ENCODE data around the gene MXD4.

MXD4 gene

DNA sequence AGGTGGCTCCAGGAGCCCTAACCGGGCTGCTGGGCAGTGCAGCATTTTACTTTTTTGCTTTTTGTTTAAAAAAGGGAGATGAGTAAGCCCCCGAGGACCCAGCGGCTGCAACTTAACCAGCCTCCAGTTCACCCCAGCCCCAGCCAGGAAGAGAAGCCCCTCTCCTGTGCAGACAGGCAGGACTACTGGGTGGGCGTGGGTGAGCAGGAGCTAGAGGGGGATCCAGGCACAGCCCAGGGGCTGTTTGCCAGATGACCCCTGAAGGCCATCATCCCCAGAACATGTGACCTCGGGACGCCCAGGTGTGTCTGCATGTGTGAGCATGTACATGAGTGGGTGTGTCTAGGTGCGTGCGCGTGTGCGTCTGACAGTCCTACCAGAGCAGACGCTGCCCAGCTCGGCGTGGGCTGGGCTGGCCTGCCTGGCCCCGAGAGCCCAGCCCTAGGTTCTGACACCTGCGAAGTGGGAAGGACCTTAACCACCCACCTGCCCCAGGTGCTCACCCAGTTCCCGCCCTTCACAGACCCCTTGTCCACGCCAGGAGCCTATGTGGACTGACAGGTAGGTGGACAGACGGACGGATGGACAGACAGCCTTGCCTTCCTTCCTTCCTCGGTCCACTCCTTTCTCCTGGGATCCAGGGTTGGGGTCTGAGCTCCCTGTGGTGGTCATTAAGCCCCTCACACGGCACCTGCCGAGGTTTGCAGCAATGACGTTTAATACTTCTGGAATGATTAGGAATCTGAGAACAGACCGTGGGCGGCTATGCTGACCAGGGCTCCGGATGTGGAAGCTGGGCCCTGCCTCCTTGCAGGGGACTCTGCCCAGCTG is 12.2 kb downstream of the MXD4 start:
- H3K27ac ChIP-seq (ENCODE audit: insufficient read depth in 1 of 2, low read depth in 1 of 2, low read length in 2 of 2, poor library complexity in 1 of 2, severe bottlenecking in 2 of 2), result no peak overlapping the region
- no peak for DNase-seq
- H3K4me3 ChIP-seq (ENCODE audit: control insufficient read depth in 1 of 7, extremely low read depth in 1 of 7, insufficient read depth in 4 of 7, low read depth in 2 of 7, low read length in 6 of 7), result no peak overlapping the region
- H3K36me3 ChIP-seq (ENCODE audit: control insufficient read depth in 4 of 4, insufficient read depth in 4 of 4, low read length in 3 of 4), result peaks cover 3 to 75% (median 30%) of the 10 kb centered on the region in 4 experiments
- POLR2A ChIA-PET, result interaction anchor here (0.6 to 1.4 kb wide), 3 partner anchors 8 to 146 kb away, joined by 3 to 4 read pairs (median 4); partner anchors contain the start of genes HAUS3, MXD4 and POLN
- 97% methylated on average over 18 of the region's 26 CpGs for WGBS (ENCODE audit: insufficient coverage)
- CTCF ChIA-PET, result interaction anchor here (1.0 kb wide), 1 partner anchor 11 kb away, joined by 4 read pairs; no protein-coding TSS in a partner anchor
- H3K9me3 ChIP-seq (ENCODE audit: control extremely low read depth in 1 of 5, control insufficient read depth in 4 of 5, insufficient read depth in 2 of 5, low read depth in 1 of 5, low read length in 4 of 5), result no peaks in the 10 kb centered on the region
- H3K4me1 ChIP-seq (ENCODE audit: control extremely low read depth in 1 of 4, control insufficient read depth in 4 of 4, insufficient read depth in 4 of 4, low read length in 3 of 4), result peaks cover 0 to 14% (median 10%) of the 10 kb centered on the region in 4 experiments
- no peaks in the 10 kb centered on the region for H3K27me3 ChIP-seq (replicated peaks in 2 of 5; ENCODE audit: control insufficient read depth in 4 of 5, insufficient read depth in 5 of 5, low read length in 4 of 5)

DNA sequence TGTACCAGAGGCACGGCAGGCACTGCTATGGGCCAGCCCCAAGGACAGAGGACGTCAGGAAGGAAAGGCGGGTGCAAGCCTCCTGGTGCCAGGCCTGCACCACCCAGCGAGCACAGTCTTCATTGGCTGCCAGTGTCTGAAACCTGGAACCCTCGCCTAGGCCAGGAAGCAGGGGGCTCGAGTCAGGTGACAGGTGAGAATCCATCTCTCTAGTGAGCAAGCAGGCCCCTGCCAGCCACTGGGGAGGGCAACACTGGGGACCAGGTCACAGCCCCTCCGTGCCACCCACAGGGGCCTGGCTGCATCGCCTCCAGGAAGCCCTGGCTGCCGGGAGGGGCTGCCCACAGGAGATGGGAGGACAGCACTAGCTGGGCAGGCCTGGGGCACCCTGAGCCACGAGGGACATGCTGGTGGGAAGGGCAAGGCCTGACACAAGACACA is 13.1 kb downstream of the MXD4 start:
- Histone ChIP-seq H3K9me3 (ENCODE audit: control extremely low read depth in 1 of 5, control insufficient read depth in 4 of 5, insufficient read depth in 2 of 5, low read depth in 1 of 5, low read length in 4 of 5) (no peaks in the 10 kb centered on the region), H3K27me3 (replicated peaks in 2 of 5; ENCODE audit: control insufficient read depth in 4 of 5, insufficient read depth in 5 of 5, low read length in 4 of 5) (no peaks in the 10 kb centered on the region), H3K4me3 (ENCODE audit: control insufficient read depth in 1 of 7, extremely low read depth in 1 of 7, insufficient read depth in 4 of 7, low read depth in 2 of 7, low read length in 6 of 7) (no peak overlapping the region), H3K4me1 (ENCODE audit: control extremely low read depth in 1 of 4, control insufficient read depth in 4 of 4, insufficient read depth in 4 of 4, low read length in 3 of 4) (peaks cover 5 to 23% (median 18%) of the 10 kb centered on the region in 4 experiments), H3K36me3 (ENCODE audit: control insufficient read depth in 4 of 4, insufficient read depth in 4 of 4, low read length in 3 of 4) (peaks cover 0 to 66% (median 26%) of the 10 kb centered on the region in 4 experiments), H3K27ac (ENCODE audit: insufficient read depth in 1 of 2, low read depth in 1 of 2, low read length in 2 of 2, poor library complexity in 1 of 2, severe bottlenecking in 2 of 2) (no peak overlapping the region)
- POLR2A ChIA-PET, result interaction anchor here (1.2 kb wide), 1 partner anchor 106 kb away, joined by 5 read pairs; no protein-coding TSS in a partner anchor
- 87% methylated on average over 10 of the region's 10 CpGs for WGBS (ENCODE audit: insufficient coverage)
- CTCF ChIA-PET, result interaction anchor here (1.0 kb wide), 2 partner anchors 12 kb away, joined by 3 to 4 read pairs; no protein-coding TSS in a partner anchor
- no peak for DNase-seq

DNA sequence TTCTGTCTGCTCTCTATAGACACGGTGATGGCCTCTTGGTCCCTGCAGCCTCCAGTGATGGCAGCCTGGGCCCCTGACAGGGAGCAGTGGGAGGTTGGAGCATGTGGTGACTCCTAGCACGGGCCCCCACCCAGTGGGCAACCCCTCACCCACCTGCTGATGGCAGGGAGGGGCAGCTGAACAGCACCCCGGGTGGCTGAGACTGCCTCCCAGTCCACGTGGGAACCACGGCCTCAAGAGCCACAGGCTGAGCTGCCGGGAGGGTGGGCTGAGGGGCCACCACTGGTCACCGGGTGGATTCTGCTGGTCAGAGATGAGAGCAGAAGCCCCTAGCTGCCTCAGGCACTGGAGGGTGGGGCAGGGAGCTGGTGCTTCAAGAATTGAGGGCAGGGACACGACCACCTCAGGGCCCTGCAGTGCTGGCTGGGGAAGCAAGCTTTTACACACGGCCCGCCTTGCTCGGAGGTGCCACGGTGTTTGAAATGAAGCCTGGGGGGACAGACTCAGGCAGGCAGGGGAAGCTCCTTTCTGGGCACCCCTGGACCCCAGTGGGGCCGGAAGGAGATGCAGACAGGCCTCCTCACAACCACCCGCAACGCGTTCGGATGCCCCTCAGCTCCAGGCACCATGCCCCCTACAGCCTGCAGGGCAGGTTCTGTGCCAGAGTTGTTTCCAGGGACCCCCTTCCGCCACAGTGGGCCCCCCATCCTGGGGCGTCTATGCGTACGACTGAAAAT is 13.7 kb downstream of the MXD4 start:
- Histone ChIP-seq H3K36me3 (ENCODE audit: control insufficient read depth in 4 of 4, insufficient read depth in 4 of 4, low read length in 3 of 4) (peaks cover 0 to 60% (median 24%) of the 10 kb centered on the region in 4 experiments), H3K27me3 (replicated peaks in 2 of 5; ENCODE audit: control insufficient read depth in 4 of 5, insufficient read depth in 5 of 5, low read length in 4 of 5) (no peaks in the 10 kb centered on the region), H3K27ac (ENCODE audit: insufficient read depth in 1 of 2, low read depth in 1 of 2, low read length in 2 of 2, poor library complexity in 1 of 2, severe bottlenecking in 2 of 2) (no peak overlapping the region), H3K4me3 (ENCODE audit: control insufficient read depth in 1 of 7, extremely low read depth in 1 of 7, insufficient read depth in 4 of 7, low read depth in 2 of 7, low read length in 6 of 7) (no peak overlapping the region), H3K4me1 (ENCODE audit: control extremely low read depth in 1 of 4, control insufficient read depth in 4 of 4, insufficient read depth in 4 of 4, low read length in 3 of 4) (peaks cover 5 to 28% (median 23%) of the 10 kb centered on the region in 4 experiments), H3K9me3 (ENCODE audit: control extremely low read depth in 1 of 5, control insufficient read depth in 4 of 5, insufficient read depth in 2 of 5, low read depth in 1 of 5, low read length in 4 of 5) (no peaks in the 10 kb centered on the region)
- ChIA-PET CTCF (interaction anchor here (1.0 kb wide), 1 partner anchor 12 kb away, joined by 3 read pairs; no protein-coding TSS in a partner anchor), POLR2A (interaction anchor here (0.5 to 2.0 kb wide), 4 partner anchors 11 to 323 kb away, joined by 4 to 9 read pairs (median 5); partner anchors contain the start of gene MXD4)
- WGBS (ENCODE audit: insufficient coverage), result 97% methylated on average over 15 of the region's 21 CpGs
- DNase-seq, result no peak

DNA sequence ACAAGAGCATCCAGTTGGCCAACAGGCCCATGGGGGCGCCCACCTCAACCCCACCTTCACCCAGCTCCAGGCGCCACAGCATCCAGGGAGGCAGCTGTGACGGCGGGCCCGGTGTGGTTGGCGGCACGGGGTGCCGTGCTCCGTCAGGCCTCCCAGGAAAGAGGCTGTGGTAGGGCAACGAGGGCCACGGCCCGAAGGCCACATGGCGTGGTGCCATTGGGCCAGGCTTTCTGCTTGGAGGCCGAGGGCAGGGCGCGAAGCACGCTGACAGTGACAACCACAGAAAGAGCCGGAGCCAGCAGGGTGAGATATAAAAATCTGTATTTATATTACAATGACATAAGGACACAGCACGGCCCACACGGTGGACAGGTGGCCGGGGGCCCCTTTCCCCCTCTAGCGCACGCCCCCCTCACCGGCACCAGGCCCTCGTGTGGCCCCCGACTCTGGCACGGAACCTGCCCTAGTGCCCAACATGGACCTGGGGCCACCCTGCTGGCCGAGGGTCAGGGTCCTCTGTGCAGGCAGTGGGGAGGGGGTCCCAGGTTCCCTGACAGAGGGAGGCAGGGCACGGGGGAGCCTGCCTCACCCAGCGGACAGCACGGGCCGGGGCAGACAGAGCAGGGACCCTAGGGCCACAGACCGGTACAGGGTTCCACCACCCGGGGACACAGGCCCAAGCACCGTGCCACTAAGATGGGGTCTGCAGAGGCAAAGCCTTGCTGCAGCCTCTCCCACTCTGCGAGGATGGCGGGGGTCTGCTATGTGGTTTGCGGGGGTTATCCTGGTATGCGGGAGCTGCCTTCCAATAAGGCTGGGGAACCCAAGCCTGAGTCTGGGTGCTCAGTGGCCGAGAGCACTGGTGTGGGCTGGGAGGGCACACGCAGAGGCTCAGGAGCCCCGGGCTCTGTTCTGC is 14.5 kb downstream of the MXD4 start:
- Histone ChIP-seq H3K27ac (ENCODE audit: insufficient read depth in 1 of 2, low read depth in 1 of 2, low read length in 2 of 2, poor library complexity in 1 of 2, severe bottlenecking in 2 of 2) (no peak overlapping the region), H3K4me3 (ENCODE audit: control insufficient read depth in 1 of 7, extremely low read depth in 1 of 7, insufficient read depth in 4 of 7, low read depth in 2 of 7, low read length in 6 of 7) (no peak overlapping the region), H3K9me3 (ENCODE audit: control extremely low read depth in 1 of 5, control insufficient read depth in 4 of 5, insufficient read depth in 2 of 5, low read depth in 1 of 5, low read length in 4 of 5) (no peaks in the 10 kb centered on the region), H3K4me1 (ENCODE audit: control extremely low read depth in 1 of 4, control insufficient read depth in 4 of 4, insufficient read depth in 4 of 4, low read length in 3 of 4) (peaks cover 5 to 30% (median 23%) of the 10 kb centered on the region in 4 experiments), H3K36me3 (ENCODE audit: control insufficient read depth in 4 of 4, insufficient read depth in 4 of 4, low read length in 3 of 4) (peaks cover 0 to 52% (median 22%) of the 10 kb centered on the region in 4 experiments), H3K27me3 (replicated peaks in 2 of 5; ENCODE audit: control insufficient read depth in 4 of 5, insufficient read depth in 5 of 5, low read length in 4 of 5) (no peaks in the 10 kb centered on the region)
- ChIA-PET POLR2A (interaction anchor here (0.6 to 2.0 kb wide), 4 partner anchors 12 to 107 kb away, joined by 3 to 9 read pairs (median 4); partner anchors contain the start of gene MXD4), CTCF (interaction anchor here (0.7 to 1.0 kb wide), 2 partner anchors 13 to 107 kb away, joined by 3 read pairs; no protein-coding TSS in a partner anchor)
- WGBS (ENCODE audit: insufficient coverage), result 93% methylated on average over 34 of the region's 42 CpGs
- DNase-seq, result no peak

DNA sequence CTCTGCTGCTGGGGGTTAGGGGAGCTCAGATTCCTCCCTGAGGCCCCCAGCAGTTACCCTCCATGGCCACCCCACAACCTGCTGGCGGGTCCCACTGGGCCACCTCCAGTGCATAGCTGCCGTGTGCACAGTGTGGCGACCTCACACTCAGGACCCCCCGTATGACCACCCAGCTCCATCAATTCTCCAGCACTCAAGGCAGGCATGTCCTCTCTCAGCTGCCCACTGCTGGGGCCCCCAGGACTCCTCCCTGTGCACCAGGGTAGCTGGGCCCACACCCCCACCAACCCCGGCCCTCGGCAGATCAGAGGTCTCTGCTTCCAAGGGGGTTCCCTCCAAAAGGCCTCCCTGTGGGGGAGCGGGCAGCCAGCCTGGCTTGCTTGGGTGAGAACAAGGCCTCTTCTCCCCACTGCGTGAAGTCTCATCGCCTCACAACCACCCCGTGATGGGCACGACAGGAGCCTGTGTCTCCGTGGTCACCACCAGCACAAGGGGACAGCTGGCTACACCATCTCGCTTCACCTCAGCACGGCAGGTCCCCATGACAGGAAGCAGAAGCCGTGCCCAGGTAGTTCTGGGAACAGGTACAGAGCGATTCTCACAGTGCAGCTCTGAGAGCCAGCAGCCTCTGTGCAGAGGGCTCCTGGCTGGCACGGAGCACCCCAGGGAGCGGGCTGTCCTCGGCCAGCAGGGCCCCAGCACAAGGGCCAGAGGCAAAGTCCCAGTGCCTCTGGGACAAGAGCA is 15.4 kb downstream of the MXD4 start:
- 96% methylated on average over 12 of the region's 19 CpGs for WGBS (ENCODE audit: insufficient coverage)
- ChIA-PET CTCF (interaction anchor here (0.6 to 1.7 kb wide), 4 partner anchors 13 to 108 kb away, joined by 3 to 4 read pairs (median 3); no protein-coding TSS in a partner anchor), POLR2A (interaction anchor here (0.6 to 2.0 kb wide), 2 partner anchors 16 to 108 kb away, joined by 3 to 9 read pairs; partner anchors contain the start of gene MXD4)
- Histone ChIP-seq H3K9me3 (ENCODE audit: control extremely low read depth in 1 of 5, control insufficient read depth in 4 of 5, insufficient read depth in 2 of 5, low read depth in 1 of 5, low read length in 4 of 5) (no peaks in the 10 kb centered on the region), H3K27ac (ENCODE audit: insufficient read depth in 1 of 2, low read depth in 1 of 2, low read length in 2 of 2, poor library complexity in 1 of 2, severe bottlenecking in 2 of 2) (no peak overlapping the region), H3K4me3 (ENCODE audit: control insufficient read depth in 1 of 7, extremely low read depth in 1 of 7, insufficient read depth in 4 of 7, low read depth in 2 of 7, low read length in 6 of 7) (no peak overlapping the region), H3K27me3 (replicated peaks in 2 of 5; ENCODE audit: control insufficient read depth in 4 of 5, insufficient read depth in 5 of 5, low read length in 4 of 5) (no peaks in the 10 kb centered on the region), H3K4me1 (ENCODE audit: control extremely low read depth in 1 of 4, control insufficient read depth in 4 of 4, insufficient read depth in 4 of 4, low read length in 3 of 4) (peaks cover 5 to 32% (median 24%) of the 10 kb centered on the region in 4 experiments), H3K36me3 (ENCODE audit: control insufficient read depth in 4 of 4, insufficient read depth in 4 of 4, low read length in 3 of 4) (peaks cover 0 to 44% (median 21%) of the 10 kb centered on the region in 4 experiments)
- no peak for DNase-seq

Data from common myeloid progenitor, CD34-positive (primary cell).